Measurements from ENCODE around the gene GRAMD1A. TPM values are rescaled to one million over a fixed set of nuclear protein-coding genes. Genes with fewer than 3 reads are reported as not detected.
"Not testable (repeated sequence)": the region's sequence is repeated elsewhere in the genome, so short reads cannot be mapped to it uniquely, and the experiment has no call there.

Gene GRAMD1A
- total RNA-seq, 1 experiment from 2014 or later, result 75.4 TPM

DNA sequence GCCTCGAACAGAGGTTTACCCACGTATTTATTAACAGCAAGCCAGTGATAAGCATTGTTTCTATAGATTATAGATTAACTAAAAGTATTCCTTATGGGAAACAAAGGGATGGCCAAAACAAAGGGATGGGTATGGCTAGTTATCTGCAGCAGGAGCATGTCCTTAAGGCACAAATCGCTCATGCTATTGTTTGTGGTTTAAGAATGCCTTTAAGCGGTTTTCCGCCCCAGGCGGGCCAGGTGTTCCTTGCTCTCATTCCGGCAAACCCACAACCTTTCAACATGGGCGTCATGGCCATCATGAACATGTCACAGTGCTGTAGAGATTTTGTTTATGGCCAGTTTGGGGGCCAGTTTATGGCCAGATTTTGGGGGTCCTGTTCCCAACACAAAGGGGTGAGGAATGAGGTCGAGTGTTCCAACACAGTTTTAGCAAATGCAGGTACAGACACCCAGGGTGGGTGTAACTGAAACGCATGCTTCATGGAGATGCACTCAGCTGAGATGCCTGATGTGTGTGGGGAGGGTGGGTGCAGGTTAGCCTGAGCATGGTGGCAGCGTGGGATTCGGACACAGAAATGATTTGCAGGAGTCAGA, 29.8 kb upstream of the GRAMD1A start:
- H2AFZ ChIP-seq (ENCODE audit: low read depth, low read length, poor library complexity, severe bottlenecking); ATAC-seq; H3K4me2 ChIP-seq (ENCODE audit: low read length); BruUV-seq (replicated peaks); H3K9me3 ChIP-seq (ENCODE audit: control insufficient read depth in 1 of 2, insufficient read depth in 1 of 2, low read depth in 1 of 2, low read length in 2 of 2); H3K9ac ChIP-seq (ENCODE audit: low read length); DNase-seq (ENCODE audit: low read depth, low spot score); H3K4me3 ChIP-seq (replicated peaks in 1 of 2; ENCODE audit: low read depth in 1 of 2, low read length in 2 of 2); H3K27ac ChIP-seq (ENCODE audit: low read depth, low read length); H3K4me1 ChIP-seq (ENCODE audit: control insufficient read depth in 1 of 2, insufficient read depth in 2 of 2, low read length in 2 of 2); POLR2A ChIA-PET; H3K9me2 ChIP-seq (ENCODE audit: insufficient read depth); RAD21 ChIA-PET (ENCODE audit: low non-redundant PET in 1 of 2, low total read pairs in 2 of 2, uncharacterized antibody in 2 of 2, unreplicated experiment in 2 of 2); H3K79me2 ChIP-seq (ENCODE audit: insufficient read depth, low read length); H4K20me1 ChIP-seq (ENCODE audit: insufficient read depth); CTCF ChIA-PET; H3K27me3 ChIP-seq (ENCODE audit: insufficient read depth, low read length); H3K36me3 ChIP-seq (ENCODE audit: control insufficient read depth in 1 of 2, insufficient read depth in 2 of 2, low read length in 2 of 2): not testable (repeated sequence)
- intact Hi-C loops (cut with micrococcal nuclease), result loop anchor here (10.0 kb wide), 1 partner anchor 165 kb away; the partner anchor contains the start of genes FXYD1 and LGI4

DNA sequence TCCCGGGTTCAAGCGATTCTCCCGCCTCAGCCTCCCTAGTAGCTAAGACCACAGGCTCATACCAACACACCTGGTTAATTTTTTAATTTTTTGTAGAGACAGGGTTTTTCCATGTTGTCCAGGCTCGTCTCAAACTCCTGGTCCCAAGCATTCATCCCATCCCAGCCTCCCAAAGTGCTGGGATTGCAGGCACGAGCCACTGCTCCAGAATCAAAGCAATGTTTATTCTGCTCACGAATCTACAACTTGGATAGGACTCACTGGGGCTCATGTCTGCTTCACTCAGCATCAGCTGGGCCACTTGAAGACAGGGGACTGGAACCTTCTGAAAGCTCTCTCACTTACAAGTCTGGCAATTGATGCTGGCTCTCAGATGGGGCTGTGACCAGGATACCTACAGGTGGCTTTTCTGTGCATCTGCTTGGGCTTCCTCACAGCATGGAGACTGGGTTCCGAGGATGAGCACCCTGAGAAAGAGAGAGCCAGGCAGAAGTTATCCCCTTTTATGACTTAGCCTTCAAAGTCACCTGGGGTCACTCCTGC, 27.9 kb upstream of the GRAMD1A start:
- RAD21 ChIA-PET (ENCODE audit: low non-redundant PET in 1 of 2, low total read pairs in 2 of 2, uncharacterized antibody in 2 of 2, unreplicated experiment in 2 of 2), result no interaction called here
- H3K4me1 ChIP-seq (ENCODE audit: control insufficient read depth in 1 of 2, insufficient read depth in 2 of 2, low read length in 2 of 2), result peaks cover 0 to 5% of the 10 kb centered on the region in 2 experiments; a peak in 1 of 4 replicates
- no peak overlapping the region for H2AFZ ChIP-seq (ENCODE audit: low read depth, low read length, poor library complexity, severe bottlenecking)
- no TSS peak for BruUV-seq (replicated peaks)
- no peak for ATAC-seq
- no peak for DNase-seq (ENCODE audit: low read depth, low spot score)
- H3K9ac ChIP-seq (ENCODE audit: low read length), result no peak overlapping the region
- no peaks in the 10 kb centered on the region for H3K9me2 ChIP-seq (ENCODE audit: insufficient read depth)
- H3K27me3 ChIP-seq (ENCODE audit: insufficient read depth, low read length), result no peaks in the 10 kb centered on the region
- CTCF ChIA-PET, result interaction anchor here (0.7 kb wide), 1 partner anchor 72 kb away, joined by 3 read pairs; no protein-coding TSS in a partner anchor
- H4K20me1 ChIP-seq (ENCODE audit: insufficient read depth), result no peaks in the 10 kb centered on the region
- no peak overlapping the region for H3K4me3 ChIP-seq (replicated peaks in 1 of 2; ENCODE audit: low read depth in 1 of 2, low read length in 2 of 2)
- H3K4me2 ChIP-seq (ENCODE audit: low read length), result no peak overlapping the region
- no peak overlapping the region for H3K27ac ChIP-seq (ENCODE audit: low read depth, low read length)
- POLR2A ChIA-PET, result no interaction called here
- intact Hi-C loops (cut with micrococcal nuclease), result loop anchor here (10.0 kb wide), 1 partner anchor 163 kb away; the partner anchor contains the start of genes FXYD1 and LGI4
- H3K36me3 ChIP-seq (ENCODE audit: control insufficient read depth in 1 of 2, insufficient read depth in 2 of 2, low read length in 2 of 2), result no peaks in the 10 kb centered on the region
- no peaks in the 10 kb centered on the region for H3K79me2 ChIP-seq (ENCODE audit: insufficient read depth, low read length)
- peaks cover 3 to 8% of the 10 kb centered on the region in 2 experiments; a peak in 2 of 4 replicates for H3K9me3 ChIP-seq (ENCODE audit: control insufficient read depth in 1 of 2, insufficient read depth in 1 of 2, low read depth in 1 of 2, low read length in 2 of 2)
- no peak for TF ChIP-seq ELF1 (IDR thresholded peaks at IDR 0.05; ENCODE audit: borderline replicate concordance, low read depth)
- TF ChIP-seq SIN3A (IDR thresholded peaks at IDR 0.05; ENCODE audit: low read depth), result no peak
- TF ChIP-seq SRF (IDR thresholded peaks at IDR 0.05; ENCODE audit: low read depth), result no peak
- no peak for TF ChIP-seq EGR1 (IDR thresholded peaks at IDR 0.05; ENCODE audit: low read depth)
- no peak for TF ChIP-seq EZH2 (IDR thresholded peaks at IDR 0.05)
- TF ChIP-seq EZH2phosphoT487 (IDR thresholded peaks at IDR 0.05; ENCODE audit: borderline replicate concordance), result no peak
- TF ChIP-seq, protein P1, sequence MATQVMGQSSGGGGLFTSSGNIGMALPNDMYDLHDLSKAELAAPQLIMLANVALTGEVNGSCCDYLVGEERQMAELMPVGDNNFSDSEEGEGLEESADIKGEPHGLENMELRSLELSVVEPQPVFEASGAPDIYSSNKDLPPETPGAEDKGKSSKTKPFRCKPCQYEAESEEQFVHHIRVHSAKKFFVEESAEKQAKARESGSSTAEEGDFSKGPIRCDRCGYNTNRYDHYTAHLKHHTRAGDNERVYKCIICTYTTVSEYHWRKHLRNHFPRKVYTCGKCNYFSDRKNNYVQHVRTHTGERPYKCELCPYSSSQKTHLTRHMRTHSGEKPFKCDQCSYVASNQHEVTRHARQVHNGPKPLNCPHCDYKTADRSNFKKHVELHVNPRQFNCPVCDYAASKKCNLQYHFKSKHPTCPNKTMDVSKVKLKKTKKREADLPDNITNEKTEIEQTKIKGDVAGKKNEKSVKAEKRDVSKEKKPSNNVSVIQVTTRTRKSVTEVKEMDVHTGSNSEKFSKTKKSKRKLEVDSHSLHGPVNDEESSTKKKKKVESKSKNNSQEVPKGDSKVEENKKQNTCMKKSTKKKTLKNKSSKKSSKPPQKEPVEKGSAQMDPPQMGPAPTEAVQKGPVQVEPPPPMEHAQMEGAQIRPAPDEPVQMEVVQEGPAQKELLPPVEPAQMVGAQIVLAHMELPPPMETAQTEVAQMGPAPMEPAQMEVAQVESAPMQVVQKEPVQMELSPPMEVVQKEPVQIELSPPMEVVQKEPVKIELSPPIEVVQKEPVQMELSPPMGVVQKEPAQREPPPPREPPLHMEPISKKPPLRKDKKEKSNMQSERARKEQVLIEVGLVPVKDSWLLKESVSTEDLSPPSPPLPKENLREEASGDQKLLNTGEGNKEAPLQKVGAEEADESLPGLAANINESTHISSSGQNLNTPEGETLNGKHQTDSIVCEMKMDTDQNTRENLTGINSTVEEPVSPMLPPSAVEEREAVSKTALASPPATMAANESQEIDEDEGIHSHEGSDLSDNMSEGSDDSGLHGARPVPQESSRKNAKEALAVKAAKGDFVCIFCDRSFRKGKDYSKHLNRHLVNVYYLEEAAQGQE (IDR thresholded peaks at IDR 0.05; ENCODE audit: low read depth), result no peak
- no peak for TF ChIP-seq POLR2A (IDR thresholded peaks at IDR 0.05; ENCODE audit: borderline replicate concordance, extremely low read depth, insufficient read depth, insufficient read length)
- no peak for TF ChIP-seq JUND (IDR thresholded peaks at IDR 0.05)
- TF ChIP-seq, protein P2, sequence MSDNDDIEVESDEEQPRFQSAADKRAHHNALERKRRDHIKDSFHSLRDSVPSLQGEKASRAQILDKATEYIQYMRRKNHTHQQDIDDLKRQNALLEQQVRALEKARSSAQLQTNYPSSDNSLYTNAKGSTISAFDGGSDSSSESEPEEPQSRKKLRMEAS (IDR thresholded peaks at IDR 0.05), result no peak
- no peak for TF ChIP-seq FOSL1 (IDR thresholded peaks at IDR 0.05; ENCODE audit: low read depth)
- TF ChIP-seq, protein P3, sequence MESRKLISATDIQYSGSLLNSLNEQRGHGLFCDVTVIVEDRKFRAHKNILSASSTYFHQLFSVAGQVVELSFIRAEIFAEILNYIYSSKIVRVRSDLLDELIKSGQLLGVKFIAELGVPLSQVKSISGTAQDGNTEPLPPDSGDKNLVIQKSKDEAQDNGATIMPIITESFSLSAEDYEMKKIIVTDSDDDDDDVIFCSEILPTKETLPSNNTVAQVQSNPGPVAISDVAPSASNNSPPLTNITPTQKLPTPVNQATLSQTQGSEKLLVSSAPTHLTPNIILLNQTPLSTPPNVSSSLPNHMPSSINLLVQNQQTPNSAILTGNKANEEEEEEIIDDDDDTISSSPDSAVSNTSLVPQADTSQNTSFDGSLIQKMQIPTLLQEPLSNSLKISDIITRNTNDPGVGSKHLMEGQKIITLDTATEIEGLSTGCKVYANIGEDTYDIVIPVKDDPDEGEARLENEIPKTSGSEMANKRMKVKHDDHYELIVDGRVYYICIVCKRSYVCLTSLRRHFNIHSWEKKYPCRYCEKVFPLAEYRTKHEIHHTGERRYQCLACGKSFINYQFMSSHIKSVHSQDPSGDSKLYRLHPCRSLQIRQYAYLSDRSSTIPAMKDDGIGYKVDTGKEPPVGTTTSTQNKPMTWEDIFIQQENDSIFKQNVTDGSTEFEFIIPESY (IDR thresholded peaks at IDR 0.05; ENCODE audit: extremely low read depth, insufficient replicate concordance, low read length), result no peak
- no peak for TF ChIP-seq ZNF274 (IDR thresholded peaks at IDR 0.05; ENCODE audit: low read depth, low read length)
- TF ChIP-seq TCF7L2 (IDR thresholded peaks at IDR 0.05; ENCODE audit: borderline replicate concordance, extremely low read depth, insufficient read depth, insufficient read length), result no peak
